NB4 (cell line): ENCODE measurements around the gene NTNG2.
A peak's percentile ranks its signal among the peaks of the same experiment; 100 is the strongest.

Experiments
- DNase-seq: peaks from one replicate; pipeline ENCODE4 v3.0.0; 2010; ENCODE audit warnings: low read depth
- H3K4me3 ChIP-seq: one replicate; pipeline ENCODE4 v1.5.1; 2011; ENCODE audit warnings: mild to moderate bottlenecking, low read depth, low read length, moderate library complexity
- MYC ChIP-seq: IDR thresholded peaks from 2 replicates; pipeline ENCODE4 v1.6.1; 2011; ENCODE audit warnings: low read depth, low read length
- POLR2A ChIP-seq: IDR thresholded peaks from 2 replicates; pipeline ENCODE4 v1.6.1; 2011; ENCODE audit warnings: mild to moderate bottlenecking; ENCODE audit not compliant: insufficient read length; ENCODE audit errors: extremely low read depth
- TF ChIP-seq, protein P1 (sequence below): IDR thresholded peaks from one replicate; pipeline ENCODE4 v1.5.1; 2012; ENCODE audit warnings: low read depth, low read length
- TF ChIP-seq, protein P2 (sequence below): IDR thresholded peaks from 2 replicates; pipeline ENCODE4 v1.6.1; 2011; ENCODE audit warnings: low read depth, low read length

The NTNG2 gene

DNA sequence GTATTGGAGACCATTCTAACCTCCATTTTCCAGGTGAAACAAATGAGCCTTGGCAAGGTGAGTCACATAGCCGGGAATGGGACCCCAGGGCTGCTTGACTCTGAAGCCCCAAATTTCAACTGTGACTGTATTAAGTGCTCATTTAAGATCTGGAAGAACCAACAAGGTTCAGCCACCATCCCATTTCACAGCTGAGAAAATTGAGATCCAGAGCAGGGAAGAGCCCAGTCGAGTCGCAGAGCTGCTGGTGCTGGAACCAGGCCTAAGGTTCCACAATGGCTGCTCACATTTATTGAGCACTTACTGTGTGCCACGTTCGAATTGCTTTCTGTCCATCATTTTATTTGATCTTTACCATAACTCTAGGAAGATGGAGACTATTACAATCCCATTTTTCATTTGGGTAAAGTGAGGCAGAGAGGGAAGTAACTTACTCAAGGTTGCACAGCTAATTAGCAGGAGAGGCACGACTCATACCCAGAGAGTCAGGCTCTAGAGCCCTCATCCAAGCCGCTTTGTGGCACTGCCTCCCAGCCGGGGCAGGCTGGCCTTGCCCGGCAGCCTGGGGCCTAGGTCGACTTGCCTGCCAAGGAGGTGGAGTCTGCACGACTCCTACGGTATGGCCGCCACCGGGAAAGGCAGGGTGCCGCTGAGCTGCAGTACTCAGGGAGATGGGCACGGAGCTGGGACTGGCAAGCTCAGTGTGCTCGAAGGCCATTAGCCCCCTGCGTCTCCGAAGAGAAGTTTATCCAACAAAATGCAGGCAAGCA, 4.3 kb upstream of the NTNG2 start:
- no peak for DNase-seq
- no peak overlapping the region for H3K4me3 ChIP-seq
- TF ChIP-seq POLR2A (no peak), MYC (no peak)
- TF ChIP-seq, protein P1, sequence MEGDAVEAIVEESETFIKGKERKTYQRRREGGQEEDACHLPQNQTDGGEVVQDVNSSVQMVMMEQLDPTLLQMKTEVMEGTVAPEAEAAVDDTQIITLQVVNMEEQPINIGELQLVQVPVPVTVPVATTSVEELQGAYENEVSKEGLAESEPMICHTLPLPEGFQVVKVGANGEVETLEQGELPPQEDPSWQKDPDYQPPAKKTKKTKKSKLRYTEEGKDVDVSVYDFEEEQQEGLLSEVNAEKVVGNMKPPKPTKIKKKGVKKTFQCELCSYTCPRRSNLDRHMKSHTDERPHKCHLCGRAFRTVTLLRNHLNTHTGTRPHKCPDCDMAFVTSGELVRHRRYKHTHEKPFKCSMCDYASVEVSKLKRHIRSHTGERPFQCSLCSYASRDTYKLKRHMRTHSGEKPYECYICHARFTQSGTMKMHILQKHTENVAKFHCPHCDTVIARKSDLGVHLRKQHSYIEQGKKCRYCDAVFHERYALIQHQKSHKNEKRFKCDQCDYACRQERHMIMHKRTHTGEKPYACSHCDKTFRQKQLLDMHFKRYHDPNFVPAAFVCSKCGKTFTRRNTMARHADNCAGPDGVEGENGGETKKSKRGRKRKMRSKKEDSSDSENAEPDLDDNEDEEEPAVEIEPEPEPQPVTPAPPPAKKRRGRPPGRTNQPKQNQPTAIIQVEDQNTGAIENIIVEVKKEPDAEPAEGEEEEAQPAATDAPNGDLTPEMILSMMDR: no peak
- TF ChIP-seq, protein P2, sequence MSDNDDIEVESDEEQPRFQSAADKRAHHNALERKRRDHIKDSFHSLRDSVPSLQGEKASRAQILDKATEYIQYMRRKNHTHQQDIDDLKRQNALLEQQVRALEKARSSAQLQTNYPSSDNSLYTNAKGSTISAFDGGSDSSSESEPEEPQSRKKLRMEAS: no peak

DNA sequence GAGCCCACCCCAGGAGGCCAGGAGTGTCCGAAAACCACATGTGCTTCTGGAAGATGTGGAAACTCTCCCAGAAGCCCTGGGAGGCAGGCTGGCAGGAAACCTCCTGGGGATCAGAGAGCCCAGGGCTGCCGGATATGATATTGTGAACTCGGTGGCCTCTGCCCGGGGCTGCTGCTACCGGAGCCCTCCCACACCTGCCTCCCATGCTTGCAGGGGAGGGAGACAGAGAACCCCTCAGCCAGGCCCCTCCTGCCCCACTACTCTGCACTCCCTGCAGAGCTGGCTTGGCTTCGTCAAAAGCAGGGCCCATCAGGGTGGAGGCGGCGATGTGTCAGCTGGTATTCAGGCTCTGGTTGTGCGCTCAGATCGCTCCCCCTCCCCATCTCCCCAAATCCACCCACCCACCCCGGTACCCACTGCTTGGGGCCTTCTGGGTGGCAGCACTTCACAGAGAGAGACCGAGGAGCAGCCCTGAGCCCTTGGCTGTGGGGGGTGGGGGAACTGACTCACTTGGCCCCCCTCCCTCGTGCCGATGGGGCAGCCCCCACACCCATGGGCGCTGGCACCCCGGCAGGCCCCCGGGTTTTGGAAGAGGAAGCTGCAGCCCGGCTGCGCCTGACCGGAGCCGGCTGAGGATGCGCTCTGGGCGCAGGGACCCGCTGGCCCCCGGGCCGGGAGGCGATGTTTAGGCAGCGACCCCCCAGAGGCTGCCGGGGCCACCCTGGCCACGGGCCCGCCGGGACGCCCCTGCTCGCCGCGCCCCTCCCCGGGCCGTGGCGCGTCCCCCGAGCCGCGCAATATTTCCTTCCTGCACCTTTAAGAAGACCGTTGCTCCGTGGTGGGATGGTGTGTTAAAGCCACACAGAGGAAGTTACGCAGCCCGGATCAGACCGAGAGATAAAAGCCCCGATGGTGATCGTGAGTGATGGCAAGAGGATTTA, 786 bp upstream of the NTNG2 start:
- H3K4me3 ChIP-seq: peak overlapping the region; percentile 50
- peak; percentile 96 for DNase-seq
- TF ChIP-seq, protein P1: no peak
- TF ChIP-seq POLR2A: no peak
- peak; percentile 83 for TF ChIP-seq MYC
- TF ChIP-seq, protein P2: peak; percentile 87

DNA sequence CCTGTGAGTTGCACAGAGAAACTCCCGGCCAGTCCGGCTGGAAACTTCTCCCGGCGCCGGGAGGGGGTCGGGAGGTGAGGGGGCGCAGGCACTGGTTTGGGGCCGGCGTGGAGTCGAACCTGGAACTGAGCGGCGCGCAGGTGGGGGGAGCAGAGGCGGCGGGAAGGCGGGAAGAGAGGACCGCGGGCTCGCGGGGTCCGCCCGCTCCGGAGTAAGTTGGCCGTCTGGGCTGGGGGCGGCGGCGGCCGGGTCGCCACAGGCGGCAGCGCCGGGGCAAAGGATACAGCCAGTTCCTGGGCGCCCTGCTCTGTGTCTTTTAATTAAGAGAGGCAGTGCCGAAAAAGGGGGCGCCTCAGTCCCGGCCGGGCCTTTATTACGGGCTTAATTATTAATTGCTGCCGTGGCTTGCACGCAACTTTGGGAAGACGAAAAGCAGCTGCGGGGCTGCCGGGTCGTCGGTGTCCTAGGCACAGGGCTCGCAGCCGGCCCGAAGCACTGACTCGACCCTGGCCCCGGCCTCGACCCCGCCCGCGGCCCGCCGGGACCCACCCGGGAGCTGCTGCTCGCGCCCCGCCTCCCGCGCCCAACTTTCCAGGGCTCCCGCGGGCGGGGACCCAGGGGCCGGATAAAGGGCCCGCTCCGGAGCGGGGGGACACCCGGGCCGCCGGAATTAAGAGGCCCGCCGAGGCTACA, 1.1 kb downstream of the NTNG2 start:
- H3K4me3 ChIP-seq: peak overlapping the region; percentile 77
- TF ChIP-seq, protein P1: no peak
- TF ChIP-seq, protein P2: no peak
- no peak for TF ChIP-seq MYC
- TF ChIP-seq POLR2A: no peak
- DNase-seq: no peak

DNA sequence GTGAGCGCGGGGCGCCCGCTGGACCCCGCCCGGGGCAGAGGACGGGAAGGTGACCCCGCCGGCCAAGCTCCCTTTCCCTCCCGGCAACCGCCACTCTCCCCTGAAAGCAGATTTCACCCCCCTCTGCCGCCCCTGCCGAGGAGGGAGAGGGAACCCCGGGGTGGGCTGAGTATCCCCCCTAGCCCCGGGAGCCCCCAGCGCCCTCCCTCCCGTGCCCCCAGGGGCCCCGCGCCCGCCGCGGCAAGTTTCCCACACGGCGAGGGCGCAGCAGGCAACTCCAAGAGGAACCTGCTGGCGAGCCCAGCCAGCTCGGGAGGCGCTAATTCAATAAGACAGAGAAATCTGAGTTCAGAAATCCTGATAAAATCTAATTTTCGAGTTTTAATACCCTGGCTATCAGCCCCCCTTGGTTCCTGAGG, 1.6 kb downstream of the NTNG2 start:
- H3K4me3 ChIP-seq: peak overlapping the region; percentile 77
- DNase-seq: peak; percentile 58
- TF ChIP-seq POLR2A (no peak), MYC (no peak)
- TF ChIP-seq, protein P2: no peak
- TF ChIP-seq, protein P1: no peak

DNA sequence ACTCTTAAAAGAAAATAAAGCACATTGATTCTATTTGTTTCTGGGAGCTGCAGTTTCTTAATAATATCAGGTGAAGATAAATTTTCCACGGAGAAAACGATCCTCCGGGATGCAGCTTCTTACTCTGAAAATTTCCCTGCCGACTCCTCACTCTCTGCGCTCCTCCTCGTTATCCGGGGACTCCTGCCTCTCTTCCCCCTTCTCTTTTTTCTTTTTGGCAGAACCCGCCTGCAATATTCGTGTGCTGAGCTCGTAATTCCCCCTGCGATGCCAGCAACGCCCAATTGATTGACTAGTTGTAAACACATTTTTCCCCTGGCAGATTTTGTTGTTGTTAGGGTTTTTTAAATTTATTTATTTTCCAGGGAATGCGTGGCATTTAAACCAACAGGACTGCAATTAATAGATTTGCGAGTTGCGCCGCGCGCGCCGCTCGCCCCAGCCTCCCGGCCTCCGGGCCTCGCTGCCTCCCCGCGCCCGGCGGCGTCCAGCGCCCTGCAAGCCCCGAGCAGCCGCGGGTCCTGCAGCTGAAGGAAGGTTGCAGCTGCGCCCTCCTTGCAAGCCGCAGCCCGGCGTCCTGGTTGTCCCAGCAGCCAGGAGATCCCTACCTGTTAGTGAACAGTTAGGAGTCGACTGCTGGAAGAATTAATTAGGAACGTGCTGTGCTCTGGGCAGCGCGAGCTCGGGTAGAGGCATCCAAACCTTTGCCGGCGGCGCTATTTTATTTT, 2.2 kb downstream of the NTNG2 start:
- DNase-seq: no peak
- H3K4me3 ChIP-seq: peak overlapping the region; percentile 77
- TF ChIP-seq POLR2A: no peak
- TF ChIP-seq, protein P1: no peak
- TF ChIP-seq, protein P2: no peak
- TF ChIP-seq MYC: no peak
